K562 (cell line): ENCODE results near the gene MRPL58. TPM values are rescaled to one million over a fixed set of nuclear protein-coding genes. Genes with fewer than 3 reads are reported as not detected.

Experiments used
- ATF6 ChIP-seq: sonication (generic); formaldehyde crosslinking; IDR thresholded peaks from 2 replicates; pipeline ENCODE4 v1.4.0; 2020; ENCODE audit warnings: mild to moderate bottlenecking, missing genetic modification reagents
- CEBPG ChIP-seq, 3 experiments: fragments of 200-800 bp in 1 of 3; sonication (Bioruptor generic) in 1 of 3; sonication (generic) in 1 of 3; formaldehyde crosslinking in 1 of 3; IDR thresholded peaks in 2 of 3; conservative IDR thresholded peaks in 1 of 3; 2 replicates each; pipeline versions ENCODE4 v1.6.1 to v1.8.0; 2016 to 2022; ENCODE audit warnings: missing compliant biosample characterization in 2 of 3, missing genetic modification characterization in 2 of 3, mild to moderate bottlenecking in 1 of 3, missing genetic modification reagents in 1 of 3
- KLF13 ChIP-seq: fragments of 450-650 bp; IDR thresholded peaks from 2 replicates; pipeline ENCODE4 v1.6.1; 2016; ENCODE audit warnings: missing genetic modification characterization, low read depth, mild to moderate bottlenecking, missing compliant biosample characterization, moderate library complexity, borderline replicate concordance
- MEF2D ChIP-seq: conservative IDR thresholded peaks from 2 replicates; pipeline ENCODE4 v1.6.1; 2016; ENCODE audit warnings: low read depth, missing genetic modification characterization, missing compliant biosample characterization
- RAD21 ChIP-seq, 2 experiments: fragments of 250-450 bp in 1 of 2; fragments of 450-650 bp in 1 of 2; sonication (Bioruptor Pico) in 1 of 2; formaldehyde crosslinking in 1 of 2; IDR thresholded peaks in 1 of 2; conservative IDR thresholded peaks in 1 of 2; 2 replicates each; pipeline versions ENCODE4 v1.4.0 to v1.8.0; 2020 to 2022; ENCODE audit warnings: mild to moderate bottlenecking in 2 of 2, moderate library complexity in 1 of 2
- SIN3A ChIP-seq, 2 experiments: fragments of 150-350 bp in 1 of 2; IDR thresholded peaks; 2 replicates each; pipeline ENCODE4 v1.6.1; 2011 to 2016; ENCODE audit warnings: borderline replicate concordance in 2 of 2, low read depth in 2 of 2, low read length in 2 of 2, mild to moderate bottlenecking in 2 of 2, moderate library complexity in 2 of 2; ENCODE audit not compliant: control insufficient read depth in 1 of 2
- SMARCA4 ChIP-seq: fragments of 450-650 bp; IDR thresholded peaks from 2 replicates; pipeline ENCODE4 v1.6.1; 2016
- SRSF3 ChIP-seq: fragments of 200-400 bp; formaldehyde crosslinking; IDR thresholded peaks from 2 replicates; pipeline ENCODE4 v1.6.1; 2016; ENCODE audit warnings: mild to moderate bottlenecking, low read length, moderate library complexity; ENCODE audit not compliant: insufficient read depth
- TCF7 ChIP-seq: sonication (generic); IDR thresholded peaks from 2 replicates; pipeline ENCODE4 v1.6.1; 2016; ENCODE audit warnings: antibody characterized with exemption, borderline replicate concordance
- TEAD1 ChIP-seq, 2 experiments: fragments of 450-650 bp in 1 of 2; sonication (generic) in 1 of 2; formaldehyde crosslinking; IDR thresholded peaks; 2 replicates each; pipeline versions ENCODE4 v1.4.0 to v1.8.0; 2020 to 2022; ENCODE audit warnings: mild to moderate bottlenecking in 2 of 2, missing genetic modification reagents in 1 of 2
- TEAD4 ChIP-seq, 2 experiments: sonication (generic) in 1 of 2; formaldehyde crosslinking in 1 of 2; IDR thresholded peaks; 2 replicates each; pipeline versions ENCODE4 v1.6.1 to v1.8.0; 2012 to 2022; ENCODE audit warnings: borderline replicate concordance in 1 of 2, inconsistent platforms in 1 of 2, low read length in 1 of 2, mild to moderate bottlenecking in 1 of 2, missing genetic modification reagents in 1 of 2
- TFAM ChIP-seq: fragments of 250-450 bp; sonication (Bioruptor Pico); conservative IDR thresholded peaks from 2 replicates; pipeline ENCODE4 v1.5.0; 2021; ENCODE audit warnings: mild to moderate bottlenecking, moderate library complexity
- ZEB2 ChIP-seq: fragments of 450-650 bp; IDR thresholded peaks from 2 replicates; pipeline ENCODE4 v1.6.1; 2016
- ZNF239 ChIP-seq: fragments of 250-450 bp; sonication (Bioruptor Pico); IDR thresholded peaks from 2 replicates; pipeline ENCODE4 v1.4.0; 2020; ENCODE audit warnings: mild to moderate bottlenecking
- ZNF395 ChIP-seq: fragments of 200-800 bp; sonication (Bioruptor generic); IDR thresholded peaks from 2 replicates; pipeline ENCODE4 v1.6.1; 2017; ENCODE audit warnings: missing genetic modification characterization, missing compliant biosample characterization
- ZNF609 ChIP-seq: sonication (generic); formaldehyde crosslinking; IDR thresholded peaks from 2 replicates; pipeline ENCODE4 v1.8.1; 2023; ENCODE audit warnings: missing genetic modification reagents, mild to moderate bottlenecking, borderline replicate concordance
- ZNF75A ChIP-seq: fragments of 450-650 bp; formaldehyde crosslinking; IDR thresholded peaks from 2 replicates; pipeline ENCODE4 v1.4.0; 2020; ENCODE audit warnings: mild to moderate bottlenecking
- polyA plus RNA-seq, 8 experiments: library from polyadenylated mRNA; depleted of rRNA in 4 of 8; stranded (reverse) in 5 of 8; unstranded in 3 of 8; fragments of >200 nt; fragmentation: Nextera tagmentation in 2 of 8; fragmentation: Illumina TruSeq in 1 of 8; extraction: Ambion mirVana in 2 of 8; extraction: Trizol in 1 of 8; gene quantifications; 2 replicates each; pipeline versions ENCODE4 v1.2.1 to v1.2.3, GENCODE V29; 2011 to 2014; ENCODE audit warnings: inconsistent platforms in 1 of 8, missing spikeins in 1 of 8
- total RNA-seq, 7 experiments: library from RNA; depleted of rRNA in 6 of 7; stranded (reverse); fragments of >200 nt in 6 of 7; fragmentation: Illumina TruSeq in 2 of 7; extraction: Trizol in 2 of 7; gene quantifications; 2 replicates each; pipeline versions ENCODE4 v1.2.1 to v1.2.3, GENCODE V29; 2011 to 2021; ENCODE audit warnings: low replicate concordance in 1 of 7

The MRPL58 gene
- total and polyA plus RNA-seq, 9 of the 15 experiments (the other 6 are each of a cell fraction or from before 2014, with no cell fraction given), result 30.8 to 107 (median 72.4) TPM

GRCh38 chr17:75034236-75034908, 21.9 kb downstream of the MRPL58 start (continued):
- 0 out of 2 replicates have a peak, but pooled peaks have one; percentile 54 for TF ChIP-seq ATF6 (CRISPR knock-in tag)
- TF ChIP-seq ZNF395 (CRISPR knock-in tag), result 0 out of 2 replicates have a peak, but pooled peaks have one; percentile 12
- TF ChIP-seq CEBPG (CRISPR knock-in tag; IDR thresholded peaks at IDR 0.05), result peak; percentile 57; the same call in 1 of the 2 replicates
- no peak for TF ChIP-seq CEBPG (tag; conservative IDR thresholded peaks at IDR 0.05 in 1 of 2, IDR thresholded peaks at IDR 0.05 in 1 of 2)
- TF ChIP-seq TFAM (CRISPR knock-in tag), result no peak
- peak; percentile 91; the same call in 1 of the 2 replicates for TF ChIP-seq SRSF3
- peak; percentile 83 for TF ChIP-seq TEAD4 (IDR thresholded peaks at IDR 0.05; ENCODE audit: low read length)
- no peak for TF ChIP-seq TEAD4 (CRISPR knock-in tag; IDR thresholded peaks at IDR 0.05; ENCODE audit: borderline replicate concordance)
- TF ChIP-seq TCF7, result no peak; the same call in 1 of the 2 replicates
- peak in 1 of 2 experiments; percentile 15; a peak in 1 of 4 replicates for TF ChIP-seq SIN3A (IDR thresholded peaks at IDR 0.05; ENCODE audit: borderline replicate concordance in 2 of 2, control insufficient read depth in 1 of 2, low read depth in 2 of 2, low read length in 2 of 2)
- no peak for TF ChIP-seq KLF13 (tag)
- 0 out of 2 replicates have a peak, but pooled peaks have one; percentile 60 for TF ChIP-seq ZEB2
- TF ChIP-seq MEF2D, result no peak
- TF ChIP-seq SMARCA4, result no peak; the same call in 1 of the 2 replicates
- TF ChIP-seq ZNF239, result no peak
- TF ChIP-seq ZNF609 (CRISPR knock-in tag), result 0 out of 2 replicates have a peak, but pooled peaks have one; percentile 21
- peak in 1 of 2 experiments; percentile 29; a peak in 2 of 4 replicates for TF ChIP-seq RAD21 (CRISPR knock-in tag; conservative IDR thresholded peaks at IDR 0.05 in 1 of 2, IDR thresholded peaks at IDR 0.05 in 1 of 2)
- TF ChIP-seq ZNF75A (CRISPR knock-in tag), result no peak
- TF ChIP-seq TEAD1 (CRISPR knock-in tag; IDR thresholded peaks at IDR 0.05), result peak in 1 of 2 experiments; percentile 77; a peak in 2 of 4 replicates
